AG09309 (cell line): ENCODE data around the gene UCHL5.

ENCODE experiments used
- DNase-seq: peaks from one replicate; pipeline ENCODE4 v3.0.0-alpha.2; 2010; ENCODE audit warnings: low read depth
- H3K4me3 ChIP-seq: 2 replicates; pipeline ENCODE4 v1.5.1; 2011; ENCODE audit warnings: mild to moderate bottlenecking, low read depth, low read length, moderate library complexity; ENCODE audit not compliant: control insufficient read depth
- TF ChIP-seq, protein P1 (sequence below): IDR thresholded peaks from 2 replicates; pipeline ENCODE4 v1.5.1; 2011; ENCODE audit warnings: mild to moderate bottlenecking, low read depth, low read length, inconsistent platforms; ENCODE audit not compliant: insufficient read depth, control insufficient read depth; ENCODE audit errors: missing control alignments

Gene UCHL5

DNA sequence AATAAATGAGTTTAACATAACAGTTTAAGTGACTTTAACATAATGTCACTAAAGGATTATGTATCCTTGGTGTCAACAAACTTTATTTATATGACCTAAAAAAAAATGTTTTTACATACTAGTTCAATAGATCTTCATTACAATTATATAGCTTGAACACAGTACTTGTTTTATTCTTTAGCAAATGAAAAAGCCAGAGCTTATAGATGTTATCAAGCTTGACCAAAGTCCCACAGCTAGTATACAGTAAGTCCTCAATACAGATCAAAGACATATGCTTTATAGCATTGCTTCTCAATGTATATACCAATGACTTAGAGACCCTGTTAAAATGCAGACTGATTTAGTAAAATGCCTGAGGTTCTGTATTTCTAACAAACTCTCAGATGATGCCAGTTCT lies 42.4 kb downstream of the UCHL5 start:
- DNase-seq, result no peak
- no peak overlapping the region for H3K4me3 ChIP-seq
- TF ChIP-seq, protein P1, sequence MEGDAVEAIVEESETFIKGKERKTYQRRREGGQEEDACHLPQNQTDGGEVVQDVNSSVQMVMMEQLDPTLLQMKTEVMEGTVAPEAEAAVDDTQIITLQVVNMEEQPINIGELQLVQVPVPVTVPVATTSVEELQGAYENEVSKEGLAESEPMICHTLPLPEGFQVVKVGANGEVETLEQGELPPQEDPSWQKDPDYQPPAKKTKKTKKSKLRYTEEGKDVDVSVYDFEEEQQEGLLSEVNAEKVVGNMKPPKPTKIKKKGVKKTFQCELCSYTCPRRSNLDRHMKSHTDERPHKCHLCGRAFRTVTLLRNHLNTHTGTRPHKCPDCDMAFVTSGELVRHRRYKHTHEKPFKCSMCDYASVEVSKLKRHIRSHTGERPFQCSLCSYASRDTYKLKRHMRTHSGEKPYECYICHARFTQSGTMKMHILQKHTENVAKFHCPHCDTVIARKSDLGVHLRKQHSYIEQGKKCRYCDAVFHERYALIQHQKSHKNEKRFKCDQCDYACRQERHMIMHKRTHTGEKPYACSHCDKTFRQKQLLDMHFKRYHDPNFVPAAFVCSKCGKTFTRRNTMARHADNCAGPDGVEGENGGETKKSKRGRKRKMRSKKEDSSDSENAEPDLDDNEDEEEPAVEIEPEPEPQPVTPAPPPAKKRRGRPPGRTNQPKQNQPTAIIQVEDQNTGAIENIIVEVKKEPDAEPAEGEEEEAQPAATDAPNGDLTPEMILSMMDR, result no peak

DNA sequence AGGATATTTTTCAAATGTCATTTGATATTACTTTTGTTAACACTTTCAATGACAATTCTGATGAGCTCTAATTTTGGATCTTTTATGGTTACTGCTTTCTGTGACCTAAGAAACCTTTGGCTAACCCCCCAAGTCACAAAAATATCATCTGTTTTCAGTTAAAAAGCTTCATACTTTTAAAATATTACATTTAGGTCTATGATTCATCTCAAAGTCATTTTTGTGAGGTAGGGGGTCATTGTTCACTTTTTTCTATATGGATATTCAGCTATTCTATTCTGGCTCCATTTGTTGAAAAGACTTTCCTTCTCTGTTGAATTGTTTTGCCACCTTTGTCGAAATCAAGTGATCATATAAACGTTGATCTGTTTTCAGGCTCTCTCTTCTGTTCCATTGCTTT lies 44.8 kb downstream of the UCHL5 start:
- TF ChIP-seq, protein P1, result no peak
- no peak overlapping the region for H3K4me3 ChIP-seq
- DNase-seq, result no peak

DNA sequence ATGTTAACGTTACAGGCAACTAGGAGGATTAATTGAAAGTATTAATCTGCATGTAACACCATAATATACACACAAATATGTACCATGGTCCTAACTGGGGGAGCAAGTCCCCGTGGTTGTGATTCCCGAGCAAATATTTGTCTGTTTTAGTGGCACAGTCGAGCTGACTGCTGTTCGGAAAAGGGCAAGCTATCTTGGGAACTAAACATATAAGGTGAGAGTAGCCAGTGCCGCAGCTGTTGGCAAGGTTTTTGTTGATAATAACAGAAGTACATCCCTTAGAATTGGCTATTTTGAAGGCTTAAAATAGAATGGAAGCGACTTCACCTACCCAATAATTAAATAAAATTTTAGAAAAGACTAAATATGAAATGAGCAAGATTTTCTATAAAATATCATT lies 45.5 kb downstream of the UCHL5 start:
- no peak for DNase-seq
- TF ChIP-seq, protein P1, result no peak
- H3K4me3 ChIP-seq, result no peak overlapping the region

DNA sequence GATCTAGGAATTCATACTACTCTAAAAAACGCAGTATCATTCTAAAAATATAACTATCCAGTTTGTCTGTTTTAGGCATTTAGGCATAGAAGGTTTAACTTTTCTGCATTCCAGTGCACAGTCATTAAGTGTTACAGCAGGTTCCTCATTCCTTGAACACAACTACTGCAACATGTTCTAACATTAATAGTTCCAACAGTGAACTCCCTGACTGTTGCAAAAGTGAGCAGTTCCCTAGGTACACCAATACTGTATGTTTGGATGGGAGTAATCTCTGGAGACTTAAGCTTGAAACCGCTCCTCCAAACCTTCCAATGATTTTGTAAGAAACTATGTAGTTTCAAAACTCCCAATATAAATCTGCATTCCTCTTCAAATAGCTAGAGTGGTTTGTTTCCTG lies 46.2 kb downstream of the UCHL5 start:
- no peak overlapping the region for H3K4me3 ChIP-seq
- TF ChIP-seq, protein P1, result no peak
- peak; percentile 32 for DNase-seq

DNA sequence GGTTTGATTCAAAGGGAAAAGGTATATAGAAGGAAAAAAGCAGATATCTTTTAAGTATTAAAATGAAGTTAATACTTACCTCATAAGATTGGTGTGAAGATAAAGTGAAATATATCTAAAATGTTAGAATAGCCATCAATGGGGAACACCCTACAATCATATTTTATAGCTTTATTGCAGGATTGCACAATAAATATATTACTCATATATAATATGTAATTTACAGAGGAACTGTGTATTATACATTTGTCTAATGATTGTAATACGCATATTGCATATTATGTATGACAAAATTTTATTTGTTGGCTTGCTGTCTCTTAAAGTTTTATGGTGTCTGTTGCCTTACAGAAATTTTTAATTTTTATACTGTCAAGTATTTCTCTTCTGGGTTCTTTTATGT lies 47.8 kb downstream of the UCHL5 start:
- DNase-seq, result no peak
- H3K4me3 ChIP-seq, result no peak overlapping the region
- TF ChIP-seq, protein P1, result no peak

DNA sequence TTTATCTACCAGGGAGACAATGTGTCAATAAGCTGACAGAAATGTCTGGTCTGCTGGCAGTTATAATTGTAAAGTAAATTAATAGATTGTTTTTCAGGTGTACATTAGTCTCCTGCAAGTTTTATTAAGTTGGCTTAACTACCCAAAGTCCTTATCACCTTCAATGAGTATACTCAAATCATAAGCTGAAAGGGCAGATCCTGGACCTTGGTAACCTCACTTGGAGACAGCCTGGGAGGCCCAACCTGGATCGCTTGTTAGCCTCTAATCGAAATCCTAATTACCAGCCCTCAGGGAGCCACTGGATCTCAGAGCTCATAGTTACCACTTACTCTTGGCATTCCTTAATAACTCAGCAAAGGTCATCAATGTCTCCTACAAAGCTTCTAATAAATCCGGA lies 49.7 kb downstream of the UCHL5 start:
- TF ChIP-seq, protein P1, result no peak
- H3K4me3 ChIP-seq, result no peak overlapping the region
- no peak for DNase-seq

DNA sequence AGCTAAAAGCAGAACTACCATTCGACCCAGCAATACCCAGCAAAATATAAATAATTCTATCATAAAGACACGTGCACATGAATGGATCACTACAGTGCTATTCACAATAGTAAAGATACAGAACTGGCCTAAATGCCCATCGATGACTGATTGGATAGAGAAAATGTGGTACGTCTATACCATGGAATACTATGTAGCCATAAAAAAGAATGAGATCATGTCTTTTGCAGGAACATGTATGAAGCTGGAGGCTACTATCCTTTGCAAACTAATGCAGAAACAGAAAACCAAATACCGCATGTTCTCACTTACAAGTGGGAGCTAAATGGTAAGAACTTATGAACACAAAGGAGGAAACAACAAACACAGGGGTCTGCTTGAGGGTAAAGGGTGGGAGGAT lies 53.4 kb downstream of the UCHL5 start:
- TF ChIP-seq, protein P1, result no peak
- no peak for DNase-seq
- no peak overlapping the region for H3K4me3 ChIP-seq
